GM18868 (cell line): ENCODE measurements around the gene CTNNA3.
"Not testable (repeated sequence)": the region's sequence is repeated elsewhere in the genome, so short reads cannot be mapped to it uniquely, and the experiment has no call there.

Experiments
- ATAC-seq: cut with Tn5 transposase; IDR thresholded peaks from one replicate; pipeline ENCODE4 v1.9.1; 2021; ENCODE audit warnings: mild to moderate bottlenecking, moderate library complexity; ENCODE audit not compliant: unreplicated experiment

The CTNNA3 gene

DNA sequence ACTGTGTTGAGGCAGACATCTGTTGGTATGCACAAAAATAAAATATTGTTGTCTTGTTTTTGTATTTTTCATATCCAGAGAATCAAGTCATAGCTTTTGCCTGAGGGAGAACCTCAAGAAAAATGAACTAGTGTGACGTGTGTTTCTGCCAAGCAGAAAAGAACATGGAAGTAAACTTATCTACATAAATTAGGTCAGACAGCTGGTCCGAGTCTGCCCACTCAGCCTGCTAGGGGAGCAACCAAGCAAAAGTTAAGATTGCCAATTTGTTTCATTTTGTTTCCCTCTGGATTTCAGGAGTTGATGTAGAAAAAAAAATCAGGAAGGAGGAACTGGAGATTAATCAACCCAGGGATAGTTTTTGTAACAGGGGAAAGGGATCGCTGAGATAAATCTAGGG, 1342.6 kb downstream of the CTNNA3 start:
- ATAC-seq: no peak

DNA sequence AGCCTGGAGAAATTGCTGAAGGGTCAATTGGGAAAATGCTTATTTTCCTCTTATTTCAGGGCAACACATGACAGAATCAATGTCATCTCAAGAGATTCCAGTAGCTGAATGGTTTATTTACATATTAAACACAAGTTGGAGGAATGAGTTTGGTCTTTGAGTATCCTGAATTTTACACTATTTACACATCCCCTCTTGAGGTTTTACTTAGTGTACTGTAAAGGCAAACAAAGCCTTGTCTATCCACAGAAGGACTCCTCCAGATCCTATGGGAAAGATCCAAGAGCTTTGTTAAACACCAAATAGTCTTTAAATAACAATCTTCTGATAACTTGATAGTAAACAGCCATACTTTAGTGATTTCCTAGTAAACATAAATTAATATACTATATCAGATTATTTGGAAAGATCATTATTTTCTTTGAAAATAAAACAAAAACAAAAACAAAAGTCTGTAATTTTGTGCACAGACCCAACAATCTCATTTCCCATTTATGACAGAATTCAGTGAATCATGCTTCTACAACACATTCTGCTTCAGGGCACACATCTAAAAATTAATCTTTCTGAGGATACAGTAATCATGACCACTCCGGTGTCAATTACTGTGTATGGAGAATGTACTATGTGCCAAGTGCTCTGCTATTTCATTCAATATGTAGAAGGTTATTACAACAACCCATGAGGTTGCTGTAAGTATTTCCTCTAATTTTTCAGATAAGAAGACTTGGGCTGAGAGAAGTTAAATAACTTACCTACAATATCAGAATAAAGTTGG, 1345.2 kb downstream of the CTNNA3 start:
- ATAC-seq: no peak

DNA sequence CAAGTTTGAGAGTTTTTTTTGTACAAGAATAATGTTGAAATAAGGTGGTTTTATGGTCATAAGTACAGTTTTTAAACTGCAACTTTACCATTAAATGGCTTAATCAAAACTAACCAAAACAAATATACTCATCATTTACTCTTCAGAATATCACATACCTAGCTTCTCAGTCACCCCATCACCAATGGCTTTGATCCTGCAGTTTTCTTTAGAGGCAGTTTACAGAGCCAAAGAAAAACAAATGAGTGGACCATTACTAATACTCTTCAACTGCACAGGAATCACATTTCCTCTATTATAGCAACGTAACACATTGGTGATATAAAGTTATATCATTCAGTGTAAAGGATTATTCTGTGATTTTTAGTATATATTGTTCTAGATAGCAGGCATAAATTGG, 1346.3 kb downstream of the CTNNA3 start:
- ATAC-seq: no peak

DNA sequence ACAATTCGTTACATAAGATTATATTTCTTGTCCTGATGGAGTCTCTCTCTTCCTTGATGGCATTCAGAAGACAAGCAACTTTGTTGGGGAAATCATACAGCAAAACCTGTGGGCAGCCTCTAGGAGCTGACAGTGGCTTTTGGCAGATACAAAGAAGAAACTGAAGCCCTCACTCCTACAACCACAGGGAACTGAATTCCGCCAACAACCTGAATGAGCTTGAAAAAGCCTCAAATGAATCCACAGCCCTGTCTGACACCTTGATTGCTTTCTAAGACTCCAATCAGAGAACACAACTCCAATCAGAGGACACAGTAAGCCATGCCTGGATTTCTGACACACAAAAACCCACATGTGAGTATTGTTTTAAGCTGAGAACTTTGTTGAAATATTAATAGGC, 1346.9 kb downstream of the CTNNA3 start:
- ATAC-seq: no peak

DNA sequence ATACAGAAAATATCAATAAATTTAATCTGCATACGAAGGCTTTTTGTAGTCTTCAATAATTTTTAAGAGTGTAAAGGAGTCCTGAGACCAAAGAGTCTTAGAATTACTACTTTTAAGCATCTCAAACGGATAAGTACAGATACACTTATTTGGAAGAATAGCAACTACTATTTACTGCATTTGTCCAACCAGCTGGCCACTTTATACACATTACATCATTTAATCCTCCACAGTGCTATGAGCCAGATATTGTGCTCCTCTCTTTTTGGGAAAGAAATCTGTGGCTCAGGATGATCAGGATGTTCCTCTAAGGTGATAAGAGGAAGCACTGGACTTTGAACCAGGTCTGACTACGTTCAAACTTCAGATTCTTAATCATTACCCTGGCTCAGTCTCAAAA, 1358.8 kb downstream of the CTNNA3 start:
- no peak for ATAC-seq

DNA sequence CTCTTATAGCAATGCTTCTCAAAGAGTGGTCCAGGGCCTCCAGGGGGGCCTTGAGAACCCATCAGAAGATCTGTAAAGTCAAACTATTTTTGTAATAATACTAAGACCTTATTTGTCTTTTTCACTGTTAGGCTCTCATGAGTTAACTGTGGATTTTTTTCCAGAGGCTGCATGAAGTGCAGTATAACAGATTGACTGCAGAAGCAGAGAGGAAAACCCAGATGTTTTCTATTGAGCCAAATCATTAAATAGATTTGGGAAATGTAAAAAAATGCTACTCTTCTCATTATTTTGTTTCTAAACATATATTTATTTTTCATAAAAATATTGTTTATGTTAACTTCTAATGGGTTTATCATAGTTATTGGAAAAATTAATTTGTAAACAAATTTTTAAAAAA, 1359.2 kb downstream of the CTNNA3 start:
- no peak for ATAC-seq

DNA sequence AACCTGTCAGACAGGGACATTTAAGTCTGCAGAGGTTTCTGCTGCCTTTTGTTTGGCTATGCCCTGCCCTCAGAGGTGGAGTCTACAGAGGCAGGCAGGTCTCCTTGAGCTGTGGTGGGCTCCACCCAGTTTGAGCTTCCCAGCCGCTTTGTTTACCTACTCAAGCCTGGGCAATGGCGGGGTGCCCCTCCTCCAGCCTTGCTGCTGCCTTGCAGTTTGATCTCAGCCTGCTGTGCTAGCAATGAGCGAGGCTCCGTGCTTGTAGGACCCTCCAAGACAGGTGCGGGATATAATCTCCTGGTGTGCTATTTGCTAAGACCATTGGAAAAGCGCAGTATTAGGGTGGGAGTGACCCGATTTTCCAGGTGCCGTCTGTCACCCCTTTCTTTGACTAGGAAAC, 1360.2 kb downstream of the CTNNA3 start:
- not testable (repeated sequence) for ATAC-seq

DNA sequence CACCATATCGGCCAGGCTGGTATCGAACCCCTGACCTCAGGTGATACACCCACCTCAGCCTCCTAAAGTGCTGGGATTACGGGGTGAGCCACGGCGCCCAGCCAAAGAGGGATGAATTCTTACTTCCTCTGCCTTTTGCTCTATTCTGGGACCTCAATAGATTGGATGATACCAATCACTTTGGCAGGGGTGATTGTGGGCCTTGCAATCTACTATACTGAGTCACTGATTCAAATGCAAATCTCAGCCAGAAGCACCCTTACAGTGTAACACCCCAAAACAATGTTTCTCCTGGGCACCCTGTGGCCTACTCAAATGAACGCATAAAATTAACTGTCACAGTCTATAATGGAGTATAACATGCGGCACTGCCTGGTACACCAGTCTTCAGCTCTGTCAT, 1366.8 kb downstream of the CTNNA3 start:
- no peak for ATAC-seq

DNA sequence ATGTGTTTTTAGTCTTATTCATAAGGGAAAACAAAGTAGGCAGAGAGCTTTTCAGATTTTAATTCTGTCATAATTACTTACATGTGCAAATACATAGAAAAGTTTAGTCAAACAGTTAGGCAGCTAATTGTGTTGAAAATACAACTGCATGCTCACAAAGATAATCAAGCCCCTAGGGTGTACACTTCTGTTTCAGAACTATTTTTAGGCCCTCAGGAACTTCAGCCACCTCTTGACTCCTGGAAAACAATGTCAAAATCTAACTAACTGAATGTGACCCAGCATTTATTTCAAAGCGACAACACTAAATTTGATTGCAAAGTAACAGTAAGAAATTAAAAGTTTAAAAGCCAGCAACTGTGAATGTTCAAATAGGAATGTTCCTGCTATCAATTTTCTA, 1369.1 kb downstream of the CTNNA3 start:
- no peak for ATAC-seq

DNA sequence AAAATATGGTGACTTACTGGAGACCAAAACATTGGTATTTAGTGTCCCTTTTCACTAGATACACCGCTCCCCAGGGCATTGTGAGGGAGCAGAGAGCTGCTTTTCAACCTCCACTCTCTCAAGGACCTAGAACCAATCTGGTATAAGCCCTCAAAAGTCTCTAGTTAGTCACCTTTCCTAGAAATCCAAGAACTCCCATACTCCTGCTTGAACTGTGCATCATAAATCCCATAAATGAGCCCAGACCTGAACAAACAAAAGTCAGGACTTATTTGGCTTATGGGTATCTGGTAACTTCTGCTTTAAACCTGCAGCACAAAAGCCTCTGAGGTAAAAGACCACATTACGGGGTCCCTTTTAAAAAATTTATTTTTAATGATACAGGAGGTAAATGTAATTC, 1373.2 kb downstream of the CTNNA3 start:
- ATAC-seq: no peak

DNA sequence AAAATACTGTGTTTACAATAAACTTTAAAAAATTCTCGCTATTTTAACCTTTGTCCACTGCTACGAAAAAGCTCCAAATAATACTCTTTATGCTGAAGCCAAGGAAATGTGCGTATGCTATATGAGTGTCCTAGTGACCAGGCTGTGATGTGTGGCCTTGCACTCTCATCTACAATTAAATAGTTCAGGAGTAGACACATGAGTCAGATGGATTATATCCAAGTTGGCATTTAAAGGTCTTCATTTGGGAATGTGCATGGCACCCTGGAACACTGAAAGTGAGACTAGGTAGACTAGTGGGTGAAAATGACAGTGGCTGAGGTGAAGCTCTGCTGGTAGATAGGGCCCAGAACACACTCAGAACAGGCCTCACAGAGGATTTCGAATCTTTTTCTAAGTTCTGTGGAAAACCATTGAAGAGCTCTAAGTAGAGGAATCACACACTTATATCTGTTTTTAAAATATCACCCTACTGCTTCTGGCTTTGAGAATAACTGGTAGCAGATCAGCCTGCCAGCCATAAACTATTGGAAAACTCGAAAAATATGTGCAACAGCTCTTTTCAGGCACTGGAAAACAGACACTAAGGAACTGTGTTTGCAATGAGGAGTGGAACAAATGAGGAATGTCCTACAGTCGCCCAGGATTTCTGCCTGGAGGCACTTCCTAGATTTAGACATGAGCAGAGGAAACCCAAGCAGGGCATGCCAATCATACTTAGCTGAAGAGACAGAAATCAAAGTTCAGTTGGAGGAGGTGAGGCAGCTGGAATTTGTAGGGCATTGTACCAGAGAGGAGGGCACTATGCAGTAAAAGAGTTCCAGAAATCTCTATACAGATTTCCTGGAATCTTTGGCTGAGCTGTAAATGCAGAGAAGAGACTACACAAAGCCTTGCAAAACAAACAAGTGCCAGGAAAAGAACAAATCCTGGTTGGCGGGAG, 1374.0 kb downstream of the CTNNA3 start:
- no peak for ATAC-seq

DNA sequence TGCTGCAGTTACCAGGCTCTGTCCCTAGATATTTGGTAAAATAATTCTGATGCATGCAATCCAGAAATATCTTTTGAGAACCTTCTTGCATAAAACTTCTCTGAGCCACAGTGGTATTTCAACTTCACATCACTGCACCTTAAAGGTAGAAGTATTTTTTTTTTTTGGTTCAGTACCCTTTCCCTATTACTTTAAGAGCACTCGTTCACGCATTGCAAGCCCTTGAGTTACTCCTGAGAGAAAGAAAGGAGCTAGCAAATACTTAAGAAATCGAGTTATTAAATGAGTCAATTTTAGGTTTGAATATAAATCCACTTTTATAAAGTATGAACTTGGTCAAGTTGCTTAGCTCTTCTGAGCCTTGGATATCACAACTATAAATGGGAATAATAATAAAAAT, 1377.2 kb downstream of the CTNNA3 start:
- no peak for ATAC-seq

DNA sequence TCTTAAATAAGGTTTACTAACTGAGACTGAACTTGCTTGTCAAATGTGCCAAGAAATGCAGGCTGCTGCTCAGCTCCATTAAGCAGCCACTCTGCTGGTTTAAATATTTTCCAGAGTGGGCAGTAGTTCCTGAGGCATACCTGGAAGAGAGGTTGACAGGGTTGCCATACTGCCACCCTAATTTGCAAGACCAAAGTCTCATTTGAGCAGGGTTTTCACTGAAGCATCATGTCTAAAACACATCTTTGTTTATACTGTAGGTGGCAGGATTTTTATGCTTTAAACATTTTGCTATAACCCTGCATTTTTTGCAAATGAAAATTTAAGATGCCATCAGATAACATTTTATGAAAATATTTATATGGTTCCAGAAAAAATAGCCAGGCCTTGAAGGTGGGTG, 1388.2 kb downstream of the CTNNA3 start:
- no peak for ATAC-seq

DNA sequence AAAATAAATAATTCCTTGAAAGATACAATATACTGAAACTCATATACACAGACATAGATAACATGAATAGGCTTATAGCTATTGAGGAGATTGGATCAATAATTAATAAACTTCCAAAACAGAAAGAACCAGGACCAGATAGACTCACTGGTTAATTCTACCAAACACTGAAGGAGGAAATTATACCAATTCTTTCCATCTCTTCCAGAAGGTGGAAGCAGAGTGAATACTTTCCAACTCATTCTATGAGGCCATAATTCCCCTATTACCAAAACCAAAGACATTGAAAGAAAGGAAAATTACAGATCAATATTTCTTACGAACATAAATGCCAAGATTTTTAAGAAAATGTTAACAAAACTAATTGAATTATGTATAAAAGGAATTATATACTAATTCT, 1394.9 kb downstream of the CTNNA3 start:
- ATAC-seq: no peak

DNA sequence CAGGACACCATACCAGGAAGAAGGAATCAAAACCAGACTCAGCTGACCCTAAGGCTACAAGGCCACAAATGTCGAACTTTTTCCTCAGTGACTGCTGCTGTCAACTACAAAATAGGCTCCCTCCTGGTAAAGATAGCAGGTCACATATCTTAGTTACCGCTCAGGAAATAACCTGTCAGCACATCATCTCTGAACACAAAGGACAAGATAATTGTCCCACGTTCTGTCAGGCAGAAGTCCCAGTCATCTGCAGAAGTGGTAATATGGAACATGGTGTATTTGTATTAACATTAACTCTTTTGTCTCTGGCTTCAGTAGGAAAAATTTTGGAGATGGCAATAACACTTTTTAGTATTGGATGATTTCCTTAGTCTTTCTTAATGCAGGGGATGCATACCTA, 1400.4 kb downstream of the CTNNA3 start:
- ATAC-seq: no peak

DNA sequence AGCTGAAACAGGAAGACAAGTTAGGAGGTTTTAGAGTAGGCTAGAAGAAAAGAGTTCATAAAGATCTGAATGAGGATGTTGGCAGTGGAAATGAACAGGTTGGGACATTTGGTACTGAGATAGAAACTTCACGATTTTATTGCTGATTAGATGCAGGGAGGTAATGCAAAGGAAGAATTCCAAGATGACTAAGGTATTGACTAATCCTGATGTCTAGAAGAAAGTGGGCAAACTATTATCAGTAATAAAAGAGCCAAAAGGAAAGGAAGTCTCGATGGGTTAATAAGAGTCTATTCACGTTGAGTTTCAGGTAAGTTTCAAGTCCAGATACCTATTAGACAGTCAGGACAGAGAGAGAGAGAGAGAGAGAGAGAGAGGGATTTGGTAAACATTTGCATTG, 1401.5 kb downstream of the CTNNA3 start:
- no peak for ATAC-seq

DNA sequence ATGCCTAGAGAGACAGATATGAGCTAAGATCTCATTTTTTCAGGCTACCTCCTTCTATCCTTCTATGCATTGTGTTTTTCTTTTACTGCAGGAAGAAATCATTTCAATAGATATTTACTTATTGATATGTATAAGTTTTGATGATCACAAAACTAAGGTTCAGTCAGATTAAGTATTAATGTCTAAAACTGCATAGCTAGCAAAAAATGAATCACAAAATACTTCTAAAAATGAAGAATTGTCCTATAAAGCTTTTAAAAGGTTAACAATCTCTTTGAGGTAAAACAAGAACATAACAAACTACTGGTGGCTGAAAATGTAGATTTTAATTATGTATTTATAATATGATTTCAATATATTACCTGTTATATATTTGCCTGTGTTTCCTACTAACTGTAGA, 1403.1 kb downstream of the CTNNA3 start:
- no peak for ATAC-seq

DNA sequence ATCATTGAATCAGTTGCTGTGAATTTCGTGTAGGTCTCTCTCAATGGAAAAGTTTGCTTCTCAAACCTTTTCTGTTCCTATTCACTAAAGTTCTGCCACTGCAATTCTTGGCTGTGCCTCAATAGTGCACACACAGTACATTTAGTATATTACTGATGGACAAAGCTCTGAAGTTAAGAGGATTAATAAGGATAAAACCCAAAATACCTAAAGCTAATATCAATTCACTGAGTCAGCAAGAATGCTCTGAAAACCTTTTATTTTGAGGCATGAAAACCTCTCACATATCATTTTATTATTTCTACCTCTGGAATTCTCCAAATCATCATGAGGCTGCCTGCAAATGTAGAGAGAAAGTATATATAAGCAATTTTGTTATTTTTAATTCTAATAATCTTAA, 1403.5 kb downstream of the CTNNA3 start:
- ATAC-seq: no peak

DNA sequence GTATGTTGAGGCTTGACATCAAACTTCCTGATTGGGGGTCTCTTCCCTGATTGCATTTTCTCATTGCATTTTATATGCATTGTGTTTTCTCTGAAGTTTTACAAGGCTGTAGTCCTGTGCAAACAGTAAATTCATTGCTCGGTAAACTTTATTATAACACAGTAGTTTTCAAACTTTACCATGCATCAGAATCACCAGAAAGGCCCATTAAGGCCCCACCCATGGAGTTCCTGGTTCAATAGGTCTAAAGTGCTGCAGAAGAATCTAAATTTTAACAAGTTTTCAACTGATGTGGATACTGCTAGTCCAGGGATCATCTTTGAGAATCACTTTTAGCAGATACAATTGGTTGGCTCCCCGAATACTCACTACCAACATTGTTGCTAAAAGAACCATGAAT, 1404.9 kb downstream of the CTNNA3 start:
- no peak for ATAC-seq

DNA sequence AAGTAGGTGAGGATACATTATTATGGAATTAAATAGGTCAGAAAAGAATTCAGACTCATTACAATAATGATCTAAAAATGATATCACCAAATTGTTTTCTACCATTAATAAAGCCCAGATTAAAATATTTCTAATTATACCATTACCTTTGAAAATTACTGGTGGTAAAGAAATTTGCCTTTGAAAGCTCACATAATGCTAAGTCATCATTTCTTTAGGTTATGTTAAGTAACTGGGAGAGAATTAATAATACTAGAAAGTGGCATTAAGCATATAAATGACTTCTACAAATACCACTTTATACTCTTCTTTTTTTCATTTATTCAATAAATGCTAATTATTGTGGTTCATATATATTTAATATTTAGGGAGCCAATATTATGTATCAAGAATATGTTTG, 1411.4 kb downstream of the CTNNA3 start:
- no peak for ATAC-seq

DNA sequence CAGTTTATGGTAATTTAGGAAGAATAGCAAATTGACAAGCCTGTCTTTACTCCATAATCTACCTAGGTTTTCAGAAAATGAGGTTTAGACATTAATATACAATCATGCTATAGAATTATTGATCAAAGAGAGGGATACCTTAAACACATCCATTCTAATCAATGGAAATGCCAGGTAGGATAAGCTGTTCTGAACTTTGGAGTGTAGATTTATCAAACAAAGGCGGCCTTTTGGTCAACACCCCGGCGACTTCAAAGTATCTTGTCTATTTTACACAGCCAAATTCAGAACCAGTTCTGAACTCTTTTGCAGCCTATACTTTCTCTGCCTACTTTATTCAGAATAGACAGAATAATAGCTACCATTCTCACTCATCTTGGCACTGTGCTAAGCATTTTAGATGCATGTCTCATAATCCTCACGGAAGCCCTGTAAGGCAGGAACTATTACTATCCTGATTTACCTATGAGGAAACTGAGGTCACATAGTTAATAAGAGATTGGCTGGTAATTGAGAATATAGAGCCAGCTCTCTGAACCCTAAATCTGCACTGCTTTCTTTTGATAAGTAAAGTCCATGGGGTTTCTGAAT, 1412.0 kb downstream of the CTNNA3 start:
- ATAC-seq: no peak

DNA sequence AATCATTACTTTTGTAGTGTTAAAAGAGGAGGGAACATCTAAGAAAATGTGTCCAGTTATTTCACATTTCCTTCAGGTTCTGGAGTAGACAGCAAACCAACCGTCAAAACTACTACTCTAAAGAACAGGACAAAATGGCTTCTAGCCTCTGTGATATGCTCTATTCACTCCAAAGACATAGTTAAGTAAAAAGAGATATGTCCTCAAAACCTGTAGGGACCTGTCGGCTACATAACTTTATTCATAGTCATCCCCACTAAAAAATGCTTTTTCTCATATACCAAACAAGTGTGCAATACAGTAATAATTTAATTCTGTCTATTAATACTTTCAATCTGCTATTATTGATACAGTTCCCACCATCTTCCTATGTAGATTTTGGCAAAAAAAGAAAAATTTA, 1412.9 kb downstream of the CTNNA3 start:
- no peak for ATAC-seq
